H1 (cell line): ENCODE results near the gene ADAM19. TPM values are rescaled to one million over a fixed set of nuclear protein-coding genes. Genes with fewer than 3 reads are reported as not detected.

Experiments
- CTCF ChIA-PET: fragments of 300-600 bp; sonication (Branson Sonifier 250); formaldehyde crosslinking; loops from one replicate; lab custom pipeline; 2021; ENCODE audit not compliant: partially characterized antibody; lab: Charles Lee
- POLR2A ChIA-PET: fragments of 300-600 bp; sonication (Branson Sonifier 250); formaldehyde crosslinking; loops from one replicate; lab custom pipeline; 2021; ENCODE audit warnings: inconsistent platforms; ENCODE audit not compliant: partially characterized antibody; lab: Charles Lee
- DNase-seq, 2 experiments: peaks; one replicate each; pipeline versions ENCODE4 v3.0.0 to v3.0.0-alpha.2; 2010 to 2022; ENCODE audit warnings: low spot score in 2 of 2, low read depth in 1 of 2, mixed read lengths in 1 of 2
- FAIRE-seq: peaks from 2 replicates; lab custom pipeline; 2011; peaks lifted over from hg19 to GRCh38; lab: Jason Lieb, UNC
- H2AFZ ChIP-seq: 2 replicates; pipeline ENCODE4 v1.8.1; 2012; ENCODE audit warnings: low read length, inconsistent platforms
- H2AK5ac ChIP-seq: 2 replicates; pipeline ENCODE4 v1.6.1; 2013; ENCODE audit warnings: low read depth, low read length
- H2BK120ac ChIP-seq: replicated peaks from 2 replicates; pipeline ENCODE3; 2013; ENCODE audit warnings: low read depth, low read length, inconsistent platforms
- H2BK12ac ChIP-seq: 2 replicates; pipeline ENCODE4 v1.6.1; 2013; ENCODE audit warnings: low read depth, low read length
- H2BK15ac ChIP-seq: 2 replicates; pipeline ENCODE4 v1.6.1; 2013; ENCODE audit warnings: low read length
- H2BK20ac ChIP-seq: 2 replicates; pipeline ENCODE4 v1.6.1; 2013; ENCODE audit warnings: low read length
- H2BK5ac ChIP-seq: 2 replicates; pipeline ENCODE4 v1.6.1; 2013; ENCODE audit warnings: low read depth, low read length
- H3K14ac ChIP-seq: 2 replicates; pipeline ENCODE4 v1.6.1; 2013; ENCODE audit warnings: inconsistent platforms; ENCODE audit not compliant: insufficient read length
- H3K18ac ChIP-seq: 2 replicates; pipeline ENCODE4 v1.6.1; 2013; ENCODE audit warnings: low read length; ENCODE audit errors: extremely low read depth
- H3K23ac ChIP-seq: 2 replicates; pipeline ENCODE4 v1.6.1; 2013; ENCODE audit warnings: inconsistent platforms; ENCODE audit not compliant: insufficient read length
- H3K23me2 ChIP-seq: 2 replicates; pipeline ENCODE4 v1.6.1; 2013; ENCODE audit warnings: low read depth, low read length
- H3K27ac ChIP-seq: 2 replicates; pipeline ENCODE4 v1.6.1; 2011; ENCODE audit warnings: low read depth, low read length, inconsistent platforms
- H3K27me3 ChIP-seq, 4 experiments: replicated peaks in 1 of 4; 1 replicate in 1 of 4; 2 replicates in 3 of 4; pipeline versions ENCODE4 v1.6.1 to v1.8.1; 2011 to 2013; ENCODE audit warnings: low read length in 3 of 4, mild to moderate bottlenecking in 3 of 4, inconsistent platforms in 2 of 4, mixed read lengths in 2 of 4, moderate library complexity in 1 of 4; ENCODE audit not compliant: control insufficient read depth in 3 of 4, insufficient read depth in 3 of 4; ENCODE audit errors: extremely low read depth in 1 of 4
- H3K36me3 ChIP-seq, 4 experiments: 2 replicates each; pipeline versions ENCODE4 v1.6.1 to v1.8.1; 2011 to 2013; ENCODE audit warnings: mild to moderate bottlenecking in 4 of 4, low read length in 3 of 4, moderate library complexity in 2 of 4, control low read depth in 1 of 4, inconsistent platforms in 1 of 4; ENCODE audit not compliant: insufficient read depth in 4 of 4, control insufficient read depth in 2 of 4
- H3K4ac ChIP-seq: replicated peaks from 2 replicates; pipeline ENCODE3; 2013; ENCODE audit warnings: low read length, low read depth, mixed read lengths, inconsistent platforms; ENCODE audit not compliant: insufficient read length
- H3K4me1 ChIP-seq, 4 experiments: replicated peaks in 1 of 4; 1 replicate in 1 of 4; 2 replicates in 3 of 4; pipeline versions ENCODE4 v1.6.1 to v1.8.1; 2011 to 2013; ENCODE audit warnings: low read length in 3 of 4, inconsistent platforms in 2 of 4, mixed read lengths in 1 of 4; ENCODE audit not compliant: insufficient read depth in 4 of 4, control insufficient read depth in 3 of 4
- H3K4me2 ChIP-seq, 2 experiments: 2 replicates each; pipeline versions ENCODE4 v1.6.1 to v1.8.1; 2011 to 2013; ENCODE audit warnings: low read depth in 2 of 2, low read length in 2 of 2, control low read depth in 1 of 2, inconsistent platforms in 1 of 2, mild to moderate bottlenecking in 1 of 2; ENCODE audit not compliant: insufficient read depth in 1 of 2
- H3K4me3 ChIP-seq, 4 experiments: fragments of 200-600, 300-600 bp in 1 of 4; sonication (generic), shearing (Covaris generic), sonication (Bioruptor Twin) in 1 of 4; 2 replicates each; pipeline versions ENCODE4 v1.5.1 to v1.8.1; 2011 to 2016; ENCODE audit warnings: low read length in 4 of 4, low read depth in 3 of 4, control low read depth in 2 of 4, inconsistent platforms in 2 of 4, mild to moderate bottlenecking in 2 of 4, mixed read lengths in 1 of 4, moderate library complexity in 1 of 4; ENCODE audit not compliant: insufficient read depth in 2 of 4; ENCODE audit errors: extremely low read depth in 1 of 4
- H3K56ac ChIP-seq: replicated peaks from 2 replicates; pipeline ENCODE3; 2013; ENCODE audit warnings: low read depth, mild to moderate bottlenecking, mixed read lengths, low read length, inconsistent platforms; ENCODE audit not compliant: insufficient read length
- H3K79me1 ChIP-seq: 2 replicates; pipeline ENCODE4 v1.6.1; 2013; ENCODE audit warnings: low read depth, low read length, control low read depth
- H3K79me2 ChIP-seq, 2 experiments: 2 replicates each; pipeline versions ENCODE4 v1.6.1 to v1.8.1; 2012 to 2013; ENCODE audit warnings: low read length in 2 of 2, mild to moderate bottlenecking in 2 of 2, inconsistent platforms in 1 of 2; ENCODE audit not compliant: insufficient read depth in 2 of 2, control insufficient read depth in 1 of 2
- H3K9ac ChIP-seq, 4 experiments: replicated peaks in 1 of 4; 1 replicate in 1 of 4; 2 replicates in 3 of 4; pipeline versions ENCODE4 v1.6.1 to v1.8.1; 2011 to 2013; ENCODE audit warnings: low read depth in 3 of 4, low read length in 3 of 4, control low read depth in 2 of 4, mild to moderate bottlenecking in 2 of 4, moderate library complexity in 2 of 4, inconsistent platforms in 1 of 4; ENCODE audit errors: extremely low read depth in 1 of 4
- H3K9me3 ChIP-seq, 2 experiments: 2 replicates each; pipeline versions ENCODE4 v1.6.1 to v1.8.1; 2012 to 2013; ENCODE audit warnings: mild to moderate bottlenecking in 2 of 2, moderate library complexity in 2 of 2, control low read depth in 1 of 2, inconsistent platforms in 1 of 2, low read depth in 1 of 2, low read length in 1 of 2, mixed read lengths in 1 of 2; ENCODE audit not compliant: insufficient read depth in 2 of 2
- H4K20me1 ChIP-seq, 2 experiments: replicated peaks in 1 of 2; 2 replicates each; pipeline versions ENCODE3 to v1.8.1; 2011 to 2013; ENCODE audit warnings: inconsistent platforms in 2 of 2, low read length in 2 of 2, mild to moderate bottlenecking in 1 of 2; ENCODE audit not compliant: insufficient read depth in 2 of 2, control insufficient read depth in 1 of 2
- H4K5ac ChIP-seq: 2 replicates; pipeline ENCODE4 v1.6.1; 2013; ENCODE audit warnings: low read length, low read depth, mixed read lengths, inconsistent platforms; ENCODE audit not compliant: insufficient read length
- H4K8ac ChIP-seq: 2 replicates; pipeline ENCODE4 v1.8.0; 2013; ENCODE audit warnings: mild to moderate bottlenecking, moderate library complexity, low read length, inconsistent platforms; ENCODE audit not compliant: insufficient read depth; ENCODE audit errors: extremely low read depth
- H4K91ac ChIP-seq: replicated peaks from 2 replicates; pipeline ENCODE3; 2013; ENCODE audit warnings: low read length, mixed read lengths, inconsistent platforms; ENCODE audit not compliant: insufficient read length
- BRCA1 ChIP-seq: IDR thresholded peaks from 2 replicates; pipeline ENCODE4 v1.6.1; 2012; ENCODE audit warnings: low read depth, low read length, improper control_type of control experiment
- EGR1 ChIP-seq: IDR thresholded peaks from 2 replicates; pipeline ENCODE4 v1.6.1; 2011; ENCODE audit warnings: low read depth, low read length, borderline replicate concordance
- EZH2 ChIP-seq: fragments of 200-600 bp; sonication (generic); IDR thresholded peaks from 2 replicates; pipeline ENCODE4 v1.7.1; 2012; ENCODE audit warnings: low read depth, mild to moderate bottlenecking, moderate library complexity, low read length, inconsistent platforms; ENCODE audit not compliant: severe bottlenecking
- MAX ChIP-seq: IDR thresholded peaks from 2 replicates; pipeline ENCODE4 v1.6.1; 2012; ENCODE audit warnings: inconsistent platforms
- SRF ChIP-seq: IDR thresholded peaks from 2 replicates; pipeline ENCODE4 v1.6.1; 2011; ENCODE audit warnings: mild to moderate bottlenecking, low read depth, low read length, moderate library complexity
- TCF12 ChIP-seq: IDR thresholded peaks from 2 replicates; pipeline ENCODE4 v1.6.1; 2011; ENCODE audit warnings: low read depth, mild to moderate bottlenecking, low read length
- TEAD4 ChIP-seq: IDR thresholded peaks from 2 replicates; pipeline ENCODE4 v1.6.1; 2012; ENCODE audit warnings: low read depth, low read length, inconsistent platforms, mixed read lengths
- WGBS, 2 experiments: shearing (Covaris generic) in 1 of 2; methylation state at CpG; one replicate each; pipeline versions ENCODE4 v1.1.6 to v1.1.7; 2013 to 2015; ENCODE audit warnings: low lambda C conversion rate in 2 of 2, mixed read lengths in 2 of 2, inconsistent platforms in 1 of 2, low coverage in 1 of 2, missing lambda C conversion rate in 1 of 2; ENCODE audit not compliant: insufficient replicate concordance in 2 of 2, insufficient coverage in 1 of 2, insufficient read length in 1 of 2; ENCODE audit errors: extremely low coverage in 1 of 2, missing lambda C conversion rate in 1 of 2; 5-methylcytosine and 5-hydroxymethylcytosine counted together
- polyA plus RNA-seq, 7 experiments: library from polyadenylated mRNA; depleted of rRNA in 3 of 7; stranded (reverse) in 5 of 7; unstranded in 2 of 7; fragments of >200 nt in 5 of 7; fragments of 200-250 nt in 2 of 7; gene quantifications; 1 replicate in 5 of 7; 2 replicates in 1 of 7; 4 replicates in 1 of 7; pipeline versions ENCODE4 v1.2.1 to v1.2.3, GENCODE V29; 2011 to 2013; ENCODE audit warnings: missing spikeins in 2 of 7, mixed read lengths in 2 of 7
- total RNA-seq: library from RNA; stranded (reverse); fragmentation: NEBNext Ultra II Directional; extraction: Animal tissue kit (Norgen Biotek cat#: 25700); gene quantifications from 2 replicates; pipeline ENCODE4 v1.2.1, GENCODE V29; 2021
- TF ChIP-seq, protein P1 (sequence below), 3 experiments: IDR thresholded peaks; 1 replicate in 2 of 3; 2 replicates in 1 of 3; pipeline versions ENCODE4 v1.5.1 to v1.6.1; 2011; ENCODE audit warnings: low read length in 3 of 3, mild to moderate bottlenecking in 3 of 3, inconsistent platforms in 2 of 3, low read depth in 1 of 3, moderate library complexity in 1 of 3; ENCODE audit not compliant: insufficient read depth in 1 of 3; ENCODE audit errors: control extremely low read depth in 1 of 3

The ADAM19 gene
- total and polyA plus RNA-seq, 2 of the 8 experiments (the other 6 are each of a cell fraction or from before 2014, with no cell fraction given) = 6.5 to 22.7 TPM

DNA sequence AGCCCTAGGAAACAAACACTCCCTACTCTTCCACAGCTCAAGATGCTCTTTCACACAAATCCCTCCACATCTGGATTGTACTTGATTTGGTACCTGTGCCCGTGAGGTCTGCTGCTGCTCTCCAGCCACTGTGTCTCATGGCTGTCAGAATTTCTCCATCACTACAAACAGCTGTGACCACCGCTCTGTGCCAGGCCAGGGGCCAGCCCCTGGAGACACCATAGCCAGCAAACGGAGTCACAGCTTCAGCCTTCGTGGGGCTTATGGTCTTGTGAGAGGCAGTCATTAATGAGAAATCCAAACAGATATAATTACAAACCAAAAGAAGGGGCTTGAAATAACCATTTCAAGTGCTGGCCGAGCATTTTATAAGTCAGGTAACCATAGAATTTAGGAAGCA is 43.6 kb downstream of the ADAM19 start:
- Histone ChIP-seq H3K4ac (no peak overlapping the region), H3K23me2 (no peaks in the 10 kb centered on the region), H2BK15ac (no peak overlapping the region), H3K18ac (no peak overlapping the region), H3K14ac (no peak overlapping the region), H2AFZ (no peak overlapping the region), H2BK20ac (no peak overlapping the region), H3K56ac (no peak overlapping the region), H3K9me3 (no peaks in the 10 kb centered on the region), H3K36me3 (no peaks in the 10 kb centered on the region), H4K91ac (no peak overlapping the region), H3K23ac (no peak overlapping the region), H2AK5ac (no peak overlapping the region), H3K9ac (no peak overlapping the region), H3K27ac (no peak overlapping the region), H4K5ac (no peak overlapping the region), H3K79me1 (no peaks in the 10 kb centered on the region), H3K79me2 (no peaks in the 10 kb centered on the region), H4K20me1 (no peaks in the 10 kb centered on the region), H2BK5ac (no peak overlapping the region), H3K4me2 (no peak overlapping the region), H2BK120ac (no peak overlapping the region), H4K8ac (no peak overlapping the region), H3K4me1 (0 out of 7 replicates have a peak, but pooled peaks cover 0 to 2% (median 0%) of the 10 kb centered on the region in 4 experiments), H2BK12ac (no peak overlapping the region), H3K4me3 (no peak overlapping the region), H3K27me3 (no peaks in the 10 kb centered on the region)
- CTCF ChIA-PET = interaction anchor here (1.2 kb wide), 1 partner anchor 18 kb away, joined by 4 read pairs; no protein-coding TSS in a partner anchor
- FAIRE-seq (no peak), DNase-seq (no peak)
- POLR2A ChIA-PET = no interaction called here
- 88% methylated on average over 5 of the region's 5 CpGs; no CpG with 5 or more reads in 1 of the 2 experiments for WGBS, 2 experiments
- TF ChIP-seq TEAD4 (no peak), EZH2 (no peak), EGR1 (no peak), TCF12 (no peak), SRF (no peak), MAX (no peak), BRCA1 (no peak)
- TF ChIP-seq, protein P1, sequence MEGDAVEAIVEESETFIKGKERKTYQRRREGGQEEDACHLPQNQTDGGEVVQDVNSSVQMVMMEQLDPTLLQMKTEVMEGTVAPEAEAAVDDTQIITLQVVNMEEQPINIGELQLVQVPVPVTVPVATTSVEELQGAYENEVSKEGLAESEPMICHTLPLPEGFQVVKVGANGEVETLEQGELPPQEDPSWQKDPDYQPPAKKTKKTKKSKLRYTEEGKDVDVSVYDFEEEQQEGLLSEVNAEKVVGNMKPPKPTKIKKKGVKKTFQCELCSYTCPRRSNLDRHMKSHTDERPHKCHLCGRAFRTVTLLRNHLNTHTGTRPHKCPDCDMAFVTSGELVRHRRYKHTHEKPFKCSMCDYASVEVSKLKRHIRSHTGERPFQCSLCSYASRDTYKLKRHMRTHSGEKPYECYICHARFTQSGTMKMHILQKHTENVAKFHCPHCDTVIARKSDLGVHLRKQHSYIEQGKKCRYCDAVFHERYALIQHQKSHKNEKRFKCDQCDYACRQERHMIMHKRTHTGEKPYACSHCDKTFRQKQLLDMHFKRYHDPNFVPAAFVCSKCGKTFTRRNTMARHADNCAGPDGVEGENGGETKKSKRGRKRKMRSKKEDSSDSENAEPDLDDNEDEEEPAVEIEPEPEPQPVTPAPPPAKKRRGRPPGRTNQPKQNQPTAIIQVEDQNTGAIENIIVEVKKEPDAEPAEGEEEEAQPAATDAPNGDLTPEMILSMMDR (IDR thresholded peaks at IDR 0.05; ENCODE audit: control extremely low read depth in 1 of 3, insufficient read depth in 1 of 3, low read depth in 1 of 3, low read length in 3 of 3) = no peak
